KMS-11 (cell line): Measurements from ENCODE around the gene PLEKHA1.

Source experiments
- H2AFZ ChIP-seq: fragments of 200-600 bp; sonication (generic); 2 replicates; pipeline ENCODE4 v1.6.1; 2016; ENCODE audit warnings: antibody characterized with exemption, mixed run types, low read depth
- H3K27ac ChIP-seq: fragments of 200-600 bp; sonication (generic); 2 replicates; pipeline ENCODE4 v1.6.1; 2016; ENCODE audit warnings: mild to moderate bottlenecking, mixed run types
- H3K27me3 ChIP-seq: fragments of 200-600 bp; sonication (generic); 2 replicates; pipeline ENCODE4 v1.6.1; 2017; ENCODE audit warnings: mild to moderate bottlenecking, low read depth, mixed run types, moderate library complexity; ENCODE audit not compliant: insufficient read depth
- H3K36me3 ChIP-seq: fragments of 200-600 bp; sonication (generic); 2 replicates; pipeline ENCODE4 v1.6.1; 2017; ENCODE audit warnings: mild to moderate bottlenecking, mixed run types; ENCODE audit not compliant: insufficient read depth
- H3K4me1 ChIP-seq: fragments of 200-600 bp; sonication (generic); 2 replicates; pipeline ENCODE4 v1.6.1; 2016; ENCODE audit warnings: mild to moderate bottlenecking, low read depth, mixed run types; ENCODE audit not compliant: poor library complexity, severe bottlenecking
- H3K4me2 ChIP-seq: fragments of 200-600 bp; sonication (generic); 2 replicates; pipeline ENCODE4 v1.7.0; 2016; ENCODE audit warnings: mild to moderate bottlenecking, mixed run types
- H3K4me3 ChIP-seq: fragments of 200-600 bp; sonication (generic); IDR thresholded peaks from 2 replicates; pipeline ENCODE4 v1.6.1; 2017; ENCODE audit warnings: low read depth, low read length, mixed read lengths; ENCODE audit not compliant: insufficient read depth
- H3K79me2 ChIP-seq: fragments of 200-600 bp; sonication (generic); 2 replicates; pipeline ENCODE4 v1.6.1; 2016; ENCODE audit warnings: low read depth, mixed run types; ENCODE audit not compliant: insufficient read depth
- H3K9ac ChIP-seq: fragments of 200-600 bp; sonication (generic); 2 replicates; pipeline ENCODE4 v1.6.1; 2016; ENCODE audit warnings: mild to moderate bottlenecking, mixed run types
- H4K20me1 ChIP-seq: fragments of 200-600 bp; sonication (generic); 2 replicates; pipeline ENCODE4 v1.6.1; 2016; ENCODE audit warnings: mild to moderate bottlenecking, mixed run types; ENCODE audit not compliant: insufficient read depth
- CTCF ChIP-seq: fragments of 200-600 bp; sonication (generic); conservative IDR thresholded peaks from 2 replicates; pipeline ENCODE4 v1.6.1; 2017; ENCODE audit warnings: low read depth, mild to moderate bottlenecking, antibody characterized with exemption, low read length, moderate library complexity, mixed read lengths

The PLEKHA1 gene

GRCh38 chr10:122445904-122446303, 71.4 kb downstream of the PLEKHA1 start:
- H3K79me2 ChIP-seq: no peaks in the 10 kb centered on the region
- H3K4me3 ChIP-seq: no peak overlapping the region
- TF ChIP-seq CTCF: no peak
- no peak overlapping the region for H2AFZ ChIP-seq
- no peaks in the 10 kb centered on the region for H4K20me1 ChIP-seq
- H3K27ac ChIP-seq: no peak overlapping the region
- H3K4me2 ChIP-seq: no peak overlapping the region
- no peaks in the 10 kb centered on the region for H3K36me3 ChIP-seq
- no peaks in the 10 kb centered on the region for H3K27me3 ChIP-seq
- no peaks in the 10 kb centered on the region for H3K4me1 ChIP-seq
- no peak overlapping the region for H3K9ac ChIP-seq

- H3K4me1 ChIP-seq: no peaks in the 10 kb centered on the region
- no peak overlapping the region for H3K4me2 ChIP-seq
- H3K27ac ChIP-seq: no peak overlapping the region
- no peak overlapping the region for H3K9ac ChIP-seq
- H3K4me3 ChIP-seq: no peak overlapping the region
- no peaks in the 10 kb centered on the region for H4K20me1 ChIP-seq
- no peak overlapping the region for H2AFZ ChIP-seq
- H3K36me3 ChIP-seq: no peaks in the 10 kb centered on the region
- H3K79me2 ChIP-seq: no peaks in the 10 kb centered on the region
- no peak for TF ChIP-seq CTCF
- no peaks in the 10 kb centered on the region for H3K27me3 ChIP-seq
Observed at GRCh38 chr10:122446668-122447423, 72.3 kb downstream of the PLEKHA1 start.

- no peaks in the 10 kb centered on the region for H4K20me1 ChIP-seq
- no peak for TF ChIP-seq CTCF
- no peaks in the 10 kb centered on the region for H3K79me2 ChIP-seq
- no peak overlapping the region for H3K4me2 ChIP-seq
- H3K4me1 ChIP-seq: no peaks in the 10 kb centered on the region
- no peak overlapping the region for H3K4me3 ChIP-seq
- no peak overlapping the region for H3K27ac ChIP-seq
- H3K36me3 ChIP-seq: no peaks in the 10 kb centered on the region
- no peaks in the 10 kb centered on the region for H3K27me3 ChIP-seq
- H2AFZ ChIP-seq: no peak overlapping the region
- no peak overlapping the region for H3K9ac ChIP-seq
Observed at GRCh38 chr10:122448600-122448999, 74.1 kb downstream of the PLEKHA1 start.

- Histone ChIP-seq H4K20me1 (no peaks in the 10 kb centered on the region), H3K9ac (no peak overlapping the region), H3K36me3 (no peaks in the 10 kb centered on the region), H3K27me3 (no peaks in the 10 kb centered on the region), H3K4me3 (no peak overlapping the region), H3K27ac (no peak overlapping the region), H3K79me2 (no peaks in the 10 kb centered on the region), H3K4me1 (no peaks in the 10 kb centered on the region), H3K4me2 (no peak overlapping the region), H2AFZ (no peak overlapping the region)
- no peak for TF ChIP-seq CTCF
Observed at GRCh38 chr10:122449153-122449552, 74.6 kb downstream of the PLEKHA1 start.
